DOHH2 (cell line): ENCODE measurements around the gene ZER1.

ENCODE experiments used
- H3F3A ChIP-seq: fragments of 200-600 bp; sonication (generic), shearing (Covaris generic); 2 replicates; pipeline ENCODE4 v1.6.0; 2016; ENCODE audit warnings: antibody characterized with exemption, mild to moderate bottlenecking; ENCODE audit not compliant: control insufficient read depth, insufficient read depth
- H3K27ac ChIP-seq: fragments of 200-600 bp; sonication (generic); 2 replicates; pipeline ENCODE4 v1.5.1; 2014; ENCODE audit warnings: low read depth, mild to moderate bottlenecking, low read length, moderate library complexity
- H3K27me3 ChIP-seq: fragments of 200-600 bp; sonication (generic); 2 replicates; pipeline ENCODE4 v1.6.1; 2014; ENCODE audit warnings: mild to moderate bottlenecking, low read length, mixed read lengths; ENCODE audit not compliant: control insufficient read depth
- H3K36me3 ChIP-seq: fragments of 200-600 bp; sonication (generic); 2 replicates; pipeline ENCODE4 v1.6.1; 2014; ENCODE audit warnings: mild to moderate bottlenecking, low read length, moderate library complexity, mixed read lengths; ENCODE audit not compliant: control insufficient read depth
- H3K4me1 ChIP-seq: fragments of 200-600 bp; sonication (generic); 2 replicates; pipeline ENCODE4 v1.6.1; 2014; ENCODE audit warnings: mild to moderate bottlenecking, low read length, mixed read lengths; ENCODE audit not compliant: control insufficient read depth
- H3K4me2 ChIP-seq: fragments of 200-600 bp; sonication (generic); 2 replicates; pipeline ENCODE4 v1.6.0; 2014; ENCODE audit warnings: mild to moderate bottlenecking, low read length, moderate library complexity
- H3K4me3 ChIP-seq: fragments of 200-600 bp; sonication (generic); 2 replicates; pipeline ENCODE4 v1.5.1; 2014; ENCODE audit warnings: mild to moderate bottlenecking, low read length, mixed read lengths
- H3K79me2 ChIP-seq: fragments of 200-600 bp; sonication (generic); 2 replicates; pipeline ENCODE4 v1.6.1; 2014; ENCODE audit warnings: mild to moderate bottlenecking, low read length, mixed read lengths; ENCODE audit not compliant: control insufficient read depth
- H3K9me2 ChIP-seq: fragments of 200-600 bp; sonication (generic); replicated peaks from 2 replicates; pipeline ENCODE4 v1.6.1; 2014; ENCODE audit warnings: mild to moderate bottlenecking, low read length, mixed read lengths; ENCODE audit not compliant: control insufficient read depth
- H3K9me3 ChIP-seq: fragments of 200-600 bp; sonication (generic); 2 replicates; pipeline ENCODE4 v1.6.1; 2014; ENCODE audit warnings: antibody characterized with exemption, low read length, mixed read lengths; ENCODE audit not compliant: control insufficient read depth, insufficient read depth
- H4K20me1 ChIP-seq: fragments of 200-600 bp; sonication (generic); 2 replicates; pipeline ENCODE4 v1.6.0; 2014; ENCODE audit warnings: low read depth, mild to moderate bottlenecking, antibody characterized with exemption, low read length, moderate library complexity; ENCODE audit not compliant: control insufficient read depth, insufficient read depth
- CTCF ChIP-seq: fragments of 200-600 bp; sonication (generic); IDR thresholded peaks from one replicate; pipeline ENCODE4 v1.5.1; 2014; ENCODE audit warnings: antibody characterized with exemption, mild to moderate bottlenecking, low read depth, low read length; ENCODE audit not compliant: poor library complexity, severe bottlenecking
- EZH2phosphoT487 ChIP-seq: fragments of 200-600 bp; sonication (generic); IDR thresholded peaks from 2 replicates; pipeline ENCODE4 v1.6.1; 2017; ENCODE audit warnings: borderline replicate concordance, mild to moderate bottlenecking, antibody characterized with exemption, low read length, moderate library complexity, mixed read lengths

Gene ZER1

GRCh38 chr9:128689820-128690683 is 81.7 kb downstream of the ZER1 start:
- Histone ChIP-seq H3K9me2 (no peaks in the 10 kb centered on the region), H3F3A (peaks cover 51% of the 10 kb centered on the region), H3K4me1 (peaks cover 43% of the 10 kb centered on the region), H3K79me2 (peaks cover 75% of the 10 kb centered on the region), H3K9me3 (no peaks in the 10 kb centered on the region), H3K4me2 (peak overlapping the region; percentile 97), H3K27ac (peak overlapping the region; percentile 69), H4K20me1 (peaks cover 32% of the 10 kb centered on the region), H3K36me3 (peaks cover 75% of the 10 kb centered on the region), H3K4me3 (peak overlapping the region; percentile 99), H3K27me3 (no peaks in the 10 kb centered on the region)
- TF ChIP-seq CTCF: no peak
- no peak for TF ChIP-seq EZH2phosphoT487

GRCh38 chr9:128689293-128689774 is 82.4 kb downstream of the ZER1 start:
- TF ChIP-seq EZH2phosphoT487 (no peak), CTCF (no peak)
- Histone ChIP-seq H3K4me3 (peak overlapping the region; percentile 71), H3K4me1 (peaks cover 48% of the 10 kb centered on the region), H3K27me3 (no peaks in the 10 kb centered on the region), H3K9me2 (no peaks in the 10 kb centered on the region), H3K4me2 (peak overlapping the region; percentile 28; the same call in 1 of the 2 replicates), H3K9me3 (no peaks in the 10 kb centered on the region), H3K27ac (peak overlapping the region; percentile 59), H4K20me1 (peaks cover 33% of the 10 kb centered on the region), H3K36me3 (peaks cover 79% of the 10 kb centered on the region), H3F3A (peaks cover 51% of the 10 kb centered on the region), H3K79me2 (peaks cover 82% of the 10 kb centered on the region)

- H3F3A ChIP-seq: peaks cover 49% of the 10 kb centered on the region
- H3K27ac ChIP-seq: peak within 1 kb of the TSS; percentile 75
- H3K4me3 ChIP-seq: peak within 1 kb of the TSS; percentile 99
- H3K9me3 ChIP-seq: no peaks in the 10 kb centered on the region
- H4K20me1 ChIP-seq: peaks cover 30% of the 10 kb centered on the region
- peak within 1 kb of the TSS; percentile 97 for H3K4me2 ChIP-seq
- H3K4me1 ChIP-seq: peaks cover 48% of the 10 kb centered on the region
- H3K36me3 ChIP-seq: peaks cover 79% of the 10 kb centered on the region
- no peaks in the 10 kb centered on the region for H3K9me2 ChIP-seq
- no peaks in the 10 kb centered on the region for H3K27me3 ChIP-seq
- TF ChIP-seq EZH2phosphoT487 (no peak), CTCF (no peak)
- peaks cover 89% of the 10 kb centered on the region for H3K79me2 ChIP-seq
Observed at GRCh38 chr9:128688501-128689292, 83.0 kb downstream of the ZER1 start, which contains the start of gene SET. SET (plus strand) TSS chr9:128689222; CDS start chr9:128689583, 361 bp downstream.
